GM23338 (cell line): ENCODE results near the gene HSPA12B. TPM values are rescaled to one million over a fixed set of nuclear protein-coding genes. Genes with fewer than 3 reads are reported as not detected.

Experiments used
- ATAC-seq: fragments of 200-7000 bp; cut with Tn5 transposase; 3 replicates; pipeline ENCODE4 v1.9.1; 2020
- DNase-seq: peaks from one replicate; pipeline ENCODE4 v3.0.0-alpha.2; 2015; ENCODE audit warnings: low spot score
- H2AFZ ChIP-seq: fragments of 200-600 bp; sonication (generic); 2 replicates; pipeline ENCODE4 v1.8.0; 2016; ENCODE audit warnings: antibody characterized with exemption, mild to moderate bottlenecking, moderate library complexity
- H3F3A ChIP-seq: fragments of 200-600 bp; sonication (generic); replicated peaks from 2 replicates; pipeline ENCODE4 v1.8.0; 2017; ENCODE audit warnings: antibody characterized with exemption, mixed run types, low read depth
- H3K27ac ChIP-seq: fragments of 200-600 bp; sonication (generic); 2 replicates; pipeline ENCODE4 v1.6.1; 2016; ENCODE audit warnings: low read depth
- H3K27me3 ChIP-seq: fragments of 200-600 bp; sonication (generic); 2 replicates; pipeline ENCODE4 v1.8.0; 2016; ENCODE audit warnings: mild to moderate bottlenecking, mixed run types, moderate library complexity; ENCODE audit not compliant: insufficient read depth
- H3K36me3 ChIP-seq: fragments of 200-600 bp; sonication (generic); 2 replicates; pipeline ENCODE4 v1.8.0; 2016; ENCODE audit warnings: mild to moderate bottlenecking; ENCODE audit not compliant: insufficient read depth
- H3K4me1 ChIP-seq: fragments of 200-600 bp; sonication (generic); 2 replicates; pipeline ENCODE4 v1.8.0; 2016; ENCODE audit warnings: mild to moderate bottlenecking, moderate library complexity; ENCODE audit not compliant: insufficient read depth
- H3K4me2 ChIP-seq: fragments of 200-600 bp; sonication (generic); 2 replicates; pipeline ENCODE4 v1.7.1; 2017; ENCODE audit warnings: mixed run types
- H3K4me3 ChIP-seq: fragments of 200-600 bp; sonication (generic); 2 replicates; pipeline ENCODE4 v1.6.1; 2016; ENCODE audit warnings: mixed run types
- H3K79me2 ChIP-seq: fragments of 200-600 bp; sonication (generic); replicated peaks from 2 replicates; pipeline ENCODE4 v1.8.0; 2017; ENCODE audit warnings: mild to moderate bottlenecking; ENCODE audit not compliant: insufficient read depth
- H3K9me2 ChIP-seq: fragments of 200-600 bp; sonication (generic); 2 replicates; pipeline ENCODE4 v1.8.0; 2017; ENCODE audit not compliant: insufficient read depth
- H4K20me1 ChIP-seq: fragments of 200-600 bp; sonication (generic); replicated peaks from 2 replicates; pipeline ENCODE4 v1.8.0; 2017; ENCODE audit warnings: mild to moderate bottlenecking; ENCODE audit not compliant: insufficient read depth
- H3K27ac Mint-ChIP-seq: 2 replicates; pipeline ENCODE4 v1.8.0; 2020; ENCODE audit warnings: inconsistent platforms, mild to moderate bottlenecking, moderate library complexity, mixed read lengths
- H3K27me3 Mint-ChIP-seq: 3 replicates; pipeline ENCODE4 v1.8.0; 2022; ENCODE audit warnings: low read depth, mild to moderate bottlenecking, moderate library complexity, mixed read lengths, inconsistent platforms; ENCODE audit not compliant: insufficient read depth, poor library complexity
- H3K36me3 Mint-ChIP-seq: 3 replicates; pipeline ENCODE4 v1.8.0; 2021; ENCODE audit warnings: low read depth, mild to moderate bottlenecking, inconsistent platforms, moderate library complexity, mixed read lengths
- H3K4me1 Mint-ChIP-seq: 3 replicates; pipeline ENCODE4 v1.8.0; 2020; ENCODE audit warnings: mild to moderate bottlenecking, inconsistent platforms, mixed read lengths
- H3K4me3 Mint-ChIP-seq: 3 replicates; pipeline ENCODE4 v1.8.0; 2021; ENCODE audit warnings: moderate library complexity, mild to moderate bottlenecking, inconsistent platforms, mixed read lengths
- H3K9me3 Mint-ChIP-seq: 3 replicates; pipeline ENCODE4 v1.8.0; 2020; ENCODE audit warnings: moderate library complexity, mild to moderate bottlenecking, inconsistent platforms, mixed read lengths
- EZH2phosphoT487 ChIP-seq: fragments of 200-600 bp; sonication (generic); IDR thresholded peaks from one replicate; pipeline ENCODE4 v1.8.1; 2018; ENCODE audit warnings: antibody characterized with exemption; ENCODE audit not compliant: unreplicated experiment
- JUNB ChIP-seq: IDR thresholded peaks from one replicate; pipeline ENCODE4 v1.6.1; 2016; ENCODE audit warnings: antibody characterized with exemption; ENCODE audit not compliant: unreplicated experiment
- NANOG ChIP-seq: IDR thresholded peaks from 2 replicates; pipeline ENCODE4 v1.6.1; 2016; ENCODE audit warnings: antibody characterized with exemption, borderline replicate concordance
- POLR2AphosphoS5 ChIP-seq: IDR thresholded peaks from 2 replicates; pipeline ENCODE4 v1.6.1; 2016; ENCODE audit warnings: antibody characterized with exemption, low read depth
- ZNF114 ChIP-seq: fragments of 250-450 bp; sonication (Bioruptor Pico); IDR thresholded peaks from 2 replicates; pipeline ENCODE4 v1.5.0; 2020; ENCODE audit warnings: mild to moderate bottlenecking, moderate library complexity
- ZNF462 ChIP-seq: fragments of 250-450 bp; sonication (Bioruptor Pico); IDR thresholded peaks from 2 replicates; pipeline ENCODE4 v1.5.0; 2020; ENCODE audit warnings: mild to moderate bottlenecking, moderate library complexity
- polyA plus RNA-seq: library from polyadenylated mRNA; unstranded; fragments of >200 nt; fragmentation: Nextera tagmentation; extraction: Ambion mirVana; gene quantifications from 2 replicates; pipeline ENCODE4 v1.2.1, GENCODE V29; 2016
- total RNA-seq: library from RNA; depleted of rRNA; stranded (reverse); fragments of >200 nt; shearing (Covaris generic); gene quantifications from 2 replicates; pipeline ENCODE4 v1.2.3, GENCODE V29; 2014

Gene HSPA12B
- total and polyA plus RNA-seq, 2 experiments from 2014 or later, result 2.8 to 6.5 TPM

- TF ChIP-seq ZNF462 (no peak), JUNB (no peak), NANOG (no peak), ZNF114 (CRISPR knock-in tag) (no peak), EZH2phosphoT487 (no peak)
These were observed 47.1 kb upstream of the HSPA12B start (continued) for GRCh38 chr20:3685341-3685740.

GRCh38 chr20:3686421-3686820 is 46.1 kb upstream of the HSPA12B start:
- Mint-ChIP-seq H3K4me3 (no peak overlapping the region), H3K36me3 (no peaks in the 10 kb centered on the region; the same call in 2 of the 3 replicates), H3K4me1 (peaks cover 24% of the 10 kb centered on the region), H3K27ac (no peak overlapping the region), H3K9me3 (no peaks in the 10 kb centered on the region), H3K27me3 (peaks cover 26% of the 10 kb centered on the region)
- Histone ChIP-seq H2AFZ (no peak overlapping the region), H3F3A (no peaks in the 10 kb centered on the region), H3K79me2 (no peaks in the 10 kb centered on the region), H3K9me2 (0 out of 2 replicates have a peak, but pooled peaks cover 3% of the 10 kb centered on the region), H3K36me3 (no peaks in the 10 kb centered on the region), H3K27ac (no peak overlapping the region), H4K20me1 (no peaks in the 10 kb centered on the region), H3K4me3 (no peak overlapping the region), H3K27me3 (peaks cover 22% of the 10 kb centered on the region), H3K4me1 (peaks cover 25% of the 10 kb centered on the region), H3K4me2 (no peak overlapping the region)
- ATAC-seq (no peak), DNase-seq (no peak)
- TF ChIP-seq POLR2AphosphoS5, result no peak
